Mucosa of gallbladder (tissue), 1 donor: Measurements from ENCODE around the gene GFPT2. TPM values are rescaled to one million over a fixed set of nuclear protein-coding genes. Genes with fewer than 3 reads are reported as not detected.

ENCODE experiments used
- DNase-seq: peaks from one replicate; pipeline ENCODE4 v3.0.0-alpha.2; 2020; ENCODE audit warnings: low spot score
- total RNA-seq: library from RNA; stranded (reverse); gene quantifications from one replicate; pipeline ENCODE4 v1.2.1, GENCODE V29; 2021
- donor health status: DM: no; HTN: no; CAD: no.

GFPT2 gene
- total RNA-seq, 1 donor from 2014 or later, result 9.4 TPM

DNA sequence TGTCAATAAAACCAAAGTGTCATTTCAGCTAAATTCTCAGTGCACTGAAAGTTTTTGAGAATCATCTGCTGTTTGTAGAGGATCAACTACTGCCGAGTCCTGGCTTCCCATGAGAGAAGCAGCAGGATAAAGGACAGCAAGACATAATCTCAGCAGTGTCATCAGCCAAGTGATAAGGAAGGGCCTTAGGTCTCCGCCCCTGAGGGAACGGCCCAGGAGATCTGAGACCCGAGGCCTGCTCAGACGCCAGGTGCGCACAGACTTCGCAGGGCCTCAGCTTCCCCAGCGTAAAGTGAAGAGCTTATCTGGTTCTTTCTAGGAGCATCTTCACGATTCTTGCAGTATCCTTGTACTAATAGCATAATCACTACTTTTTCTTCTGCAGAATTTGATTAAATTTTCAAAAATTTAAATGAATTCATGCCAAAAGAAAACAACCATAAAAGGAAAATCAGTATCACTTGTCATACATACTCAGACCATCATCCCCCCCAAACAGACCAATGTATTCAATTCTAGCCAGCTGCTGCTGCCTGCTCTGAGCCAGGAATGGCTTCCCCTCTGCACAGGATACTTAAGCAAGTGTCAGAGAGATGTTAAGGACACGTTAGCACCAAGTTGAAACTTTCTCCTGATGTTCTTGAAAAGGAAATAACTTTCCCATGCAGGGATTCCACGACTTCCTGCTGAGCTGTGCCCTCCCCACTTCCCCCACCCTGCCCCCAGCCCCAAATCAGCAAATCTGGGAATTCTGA, 2.2 kb downstream of the GFPT2 start:
- DNase-seq, result no peak

DNA sequence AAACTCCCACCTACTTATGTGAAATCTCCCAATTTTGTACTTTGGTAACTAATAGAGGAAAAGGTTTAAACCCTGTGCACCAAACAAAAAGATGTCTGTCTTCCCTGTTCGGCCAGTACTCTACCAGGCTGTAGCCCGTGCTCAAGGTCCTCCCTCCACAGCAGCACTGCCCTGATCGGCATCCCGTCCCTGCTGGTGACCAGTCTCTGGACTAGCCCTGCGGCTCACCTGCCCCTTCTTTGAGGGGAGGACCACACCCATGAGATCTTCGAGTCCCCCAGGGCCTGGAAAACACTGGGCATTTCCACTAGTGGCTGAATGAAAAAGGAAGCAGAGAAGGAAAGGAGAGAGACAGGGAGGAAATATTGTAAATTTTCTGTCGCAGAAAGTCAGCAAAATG, 2.8 kb downstream of the GFPT2 start:
- DNase-seq, result no peak

DNA sequence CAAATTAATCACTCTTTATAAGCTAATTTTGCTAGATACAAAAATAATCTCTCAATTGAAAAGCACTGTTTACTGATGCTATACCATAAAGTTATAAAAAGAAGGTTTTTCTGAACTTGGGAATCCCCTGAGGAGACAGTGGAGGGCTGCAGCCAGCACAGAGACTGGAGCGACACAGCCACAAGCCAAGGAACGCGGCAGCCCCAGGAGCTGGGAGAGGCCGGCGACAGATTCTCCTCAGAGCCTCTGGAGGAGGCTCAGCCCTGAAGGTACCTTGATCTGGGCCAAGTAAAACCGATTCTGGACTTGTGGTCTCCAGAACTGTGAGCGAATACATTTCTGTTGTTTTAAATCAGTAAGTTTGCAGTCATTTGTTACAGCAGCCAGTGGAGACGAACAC, 3.7 kb downstream of the GFPT2 start:
- DNase-seq, result no peak

DNA sequence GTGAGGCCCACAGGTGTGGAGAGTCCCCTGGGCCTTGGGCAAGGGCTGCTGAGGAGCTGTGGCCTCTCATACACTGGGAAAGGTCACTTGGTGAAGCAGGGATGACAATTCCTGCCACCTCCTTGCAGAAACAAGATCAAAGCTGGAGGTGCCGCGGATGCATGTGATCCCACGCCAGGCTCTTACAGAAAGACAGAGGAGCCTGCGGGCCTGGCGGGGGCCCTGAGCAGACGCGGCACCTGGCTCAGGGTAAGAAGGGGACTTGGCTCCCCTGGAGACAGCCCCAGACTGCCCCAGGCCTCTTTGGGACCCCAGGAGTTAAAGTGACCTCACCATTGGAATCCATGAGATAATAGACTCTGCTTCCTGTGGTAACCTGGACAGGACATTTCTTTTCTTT, 4.8 kb downstream of the GFPT2 start:
- no peak for DNase-seq

DNA sequence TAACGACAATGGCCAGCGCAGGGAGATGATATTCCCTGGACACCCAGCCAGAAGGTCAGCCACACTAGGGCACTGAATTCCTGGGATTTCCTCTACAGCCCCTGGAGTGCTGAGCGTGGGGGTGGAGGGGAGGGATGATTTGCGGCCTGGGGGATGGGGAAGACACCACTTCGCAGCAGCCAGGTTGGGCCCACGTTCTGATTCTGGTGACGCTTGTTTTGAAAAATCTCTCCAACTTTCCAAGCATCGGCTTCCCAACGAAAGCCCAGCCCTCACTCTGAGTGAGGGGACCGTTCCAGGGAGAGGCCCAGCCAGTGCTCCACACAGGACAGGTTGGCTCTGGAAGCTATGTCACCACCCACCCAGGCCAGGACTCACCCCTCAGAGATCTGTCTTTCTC, 5.4 kb downstream of the GFPT2 start:
- no peak for DNase-seq

DNA sequence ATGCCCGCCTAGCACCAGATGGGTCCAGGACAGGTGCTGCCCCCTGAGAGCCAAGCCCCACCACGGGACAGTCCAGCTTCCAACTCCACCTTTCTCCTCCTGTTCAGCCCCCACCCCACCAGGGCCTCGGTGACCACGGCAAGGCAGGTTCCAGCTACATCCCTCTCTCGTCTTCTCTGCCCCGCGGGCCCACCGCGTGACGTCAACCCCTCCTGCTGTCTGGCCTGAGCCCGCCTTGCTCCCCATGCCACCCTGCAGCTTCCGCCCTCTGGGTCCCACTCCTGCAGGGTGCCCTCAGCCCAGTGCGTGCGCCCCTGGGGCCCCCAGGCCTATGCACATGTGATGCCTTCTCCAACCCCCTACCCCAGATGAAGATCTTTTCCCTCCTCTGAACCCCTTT, 6.8 kb downstream of the GFPT2 start:
- DNase-seq, result no peak

DNA sequence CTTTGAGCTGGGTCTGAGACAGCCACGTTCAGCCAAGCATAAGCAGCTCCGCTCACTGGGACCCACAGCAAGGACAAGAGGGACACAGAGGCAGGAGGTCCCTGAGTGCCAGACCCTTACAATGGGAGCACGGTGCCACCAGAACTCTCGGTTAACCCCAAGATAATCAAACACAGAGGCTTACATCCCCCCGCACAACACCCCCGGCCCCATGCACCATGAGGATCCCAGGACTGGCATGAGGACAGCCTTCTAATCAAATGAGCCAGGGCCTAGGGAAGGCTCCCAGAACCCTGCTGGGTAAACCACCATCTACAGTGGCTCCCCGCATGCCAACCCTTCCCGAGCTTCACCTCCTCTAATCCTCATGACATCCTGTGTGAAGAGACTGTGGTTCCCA, 7.4 kb downstream of the GFPT2 start:
- DNase-seq, result no peak

DNA sequence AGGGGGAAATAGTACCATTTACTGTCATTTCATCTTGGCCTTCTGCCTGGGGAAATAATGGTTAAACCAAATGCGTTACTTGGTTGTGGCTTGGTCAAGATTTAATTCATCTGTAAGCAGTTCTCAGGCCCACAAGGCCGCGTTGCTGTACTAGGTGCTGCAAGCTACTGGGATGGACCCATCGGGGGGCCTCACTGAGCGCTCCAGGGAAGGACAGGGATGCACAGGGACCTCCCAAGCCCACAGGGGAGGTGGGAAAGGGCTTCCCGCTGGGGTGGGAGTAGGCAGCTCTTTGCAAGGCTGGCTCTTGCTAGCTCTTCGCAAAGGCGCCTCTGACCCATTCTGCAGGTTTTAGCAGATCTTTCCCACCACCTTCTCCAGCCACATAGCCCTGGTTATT, 8.0 kb downstream of the GFPT2 start:
- no peak for DNase-seq

DNA sequence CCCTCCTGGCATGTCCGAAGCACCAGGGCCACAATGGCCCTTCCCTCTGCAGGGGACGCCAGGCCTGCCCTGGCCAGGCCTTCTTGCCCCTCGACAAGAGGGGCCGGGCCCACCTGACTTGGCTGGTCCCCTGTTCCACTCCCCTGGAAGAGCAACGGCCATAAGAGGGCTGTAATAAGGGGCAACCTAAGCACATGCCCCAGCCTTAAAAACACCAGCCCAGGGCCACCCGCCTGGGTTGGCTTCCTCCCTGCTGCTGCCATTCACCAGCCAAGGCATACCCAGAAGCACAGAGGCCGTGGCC, 8.5 kb downstream of the GFPT2 start:
- no peak for DNase-seq

DNA sequence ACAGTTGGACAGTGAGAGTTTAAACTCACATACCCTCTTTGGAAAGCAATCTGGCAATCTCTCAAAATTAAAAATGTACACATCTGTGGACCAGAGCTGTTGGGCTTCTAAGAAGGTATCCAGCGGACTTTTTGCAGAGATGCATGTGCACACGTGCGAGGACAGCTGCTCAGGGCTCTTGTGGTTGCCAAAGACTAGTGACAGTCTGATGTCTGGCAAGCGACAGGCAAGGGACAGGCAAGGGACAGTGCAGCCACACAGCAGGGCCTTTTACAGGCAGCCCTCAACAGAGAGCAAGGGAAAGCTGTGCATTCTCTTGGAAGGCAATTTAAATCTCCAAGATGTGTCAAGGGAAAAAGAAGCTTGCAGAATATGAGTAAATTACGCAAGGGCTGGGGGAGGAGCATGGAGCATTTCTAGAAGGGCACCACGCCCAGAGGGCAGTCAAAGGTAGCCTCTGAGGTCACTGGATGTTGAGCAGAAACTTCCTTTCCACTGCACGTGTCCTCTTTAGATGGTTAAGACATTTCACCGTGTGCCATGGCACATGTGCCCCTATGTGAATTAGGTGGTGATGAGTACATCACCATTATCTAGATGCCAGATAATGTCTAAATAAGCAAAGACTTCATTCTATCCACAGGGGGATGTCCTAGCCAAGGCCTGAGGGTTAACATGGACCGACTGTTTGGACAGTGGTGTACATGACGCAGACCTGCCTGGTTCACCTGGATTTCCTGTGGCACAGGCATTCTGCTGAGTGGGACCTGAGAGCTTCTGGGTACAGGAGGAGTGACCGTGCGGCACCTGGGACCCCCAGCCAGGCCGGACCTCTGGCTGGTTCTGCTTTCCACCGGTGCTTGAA, 9.1 kb downstream of the GFPT2 start:
- DNase-seq, result no peak

DNA sequence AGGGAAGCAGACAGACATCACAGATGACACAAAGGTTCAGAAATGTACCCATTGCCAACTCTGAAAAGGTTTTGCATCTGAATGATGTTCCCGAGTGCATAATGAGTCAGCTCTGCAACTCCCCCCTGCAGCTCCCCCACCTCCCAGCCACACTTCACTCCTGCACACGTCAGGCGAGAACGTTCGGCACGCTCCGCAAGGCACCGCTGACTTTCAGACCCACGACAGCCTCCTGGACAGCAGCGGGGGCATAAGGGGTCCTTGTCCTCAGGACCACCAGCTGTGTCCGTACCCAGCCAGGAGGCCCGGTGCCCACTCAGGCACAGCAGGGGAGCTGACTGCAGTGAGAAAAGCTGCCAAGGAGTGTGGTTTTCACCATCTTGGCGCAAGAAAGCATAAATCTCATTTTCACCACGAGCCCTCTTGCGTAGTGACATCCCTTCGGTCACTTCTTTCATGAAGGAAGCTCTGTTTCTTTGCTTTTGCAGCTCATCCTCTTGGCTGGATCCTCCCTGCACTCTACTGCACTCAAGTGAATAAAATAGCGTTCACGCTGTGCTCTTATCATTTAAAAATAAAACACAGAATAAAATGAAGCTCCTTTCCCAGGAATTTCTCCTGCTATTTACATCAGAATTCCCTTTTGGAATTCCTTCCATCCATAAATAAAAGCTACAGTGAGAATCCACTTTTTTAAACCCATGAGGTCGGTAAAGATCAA, 9.9 kb downstream of the GFPT2 start:
- no peak for DNase-seq

DNA sequence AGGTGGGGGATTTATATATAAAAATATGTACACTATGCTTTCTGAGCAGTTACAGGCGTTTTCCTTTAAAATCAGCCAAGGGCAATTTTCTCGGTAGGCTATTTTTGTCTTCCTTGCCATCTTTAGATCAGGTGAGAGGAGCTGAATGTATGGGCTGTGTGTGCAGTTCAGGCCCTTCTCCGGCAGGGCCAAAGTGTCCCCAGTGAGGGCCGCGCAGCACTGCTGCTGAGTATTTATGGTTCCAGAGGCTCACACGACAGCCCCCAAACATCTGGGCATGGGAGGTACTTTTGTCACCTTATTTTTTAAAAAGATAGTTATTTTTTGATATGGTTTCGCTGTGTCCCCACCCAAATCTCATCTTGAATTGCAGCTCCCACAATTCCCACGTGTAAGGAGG, 11.5 kb downstream of the GFPT2 start:
- no peak for DNase-seq

DNA sequence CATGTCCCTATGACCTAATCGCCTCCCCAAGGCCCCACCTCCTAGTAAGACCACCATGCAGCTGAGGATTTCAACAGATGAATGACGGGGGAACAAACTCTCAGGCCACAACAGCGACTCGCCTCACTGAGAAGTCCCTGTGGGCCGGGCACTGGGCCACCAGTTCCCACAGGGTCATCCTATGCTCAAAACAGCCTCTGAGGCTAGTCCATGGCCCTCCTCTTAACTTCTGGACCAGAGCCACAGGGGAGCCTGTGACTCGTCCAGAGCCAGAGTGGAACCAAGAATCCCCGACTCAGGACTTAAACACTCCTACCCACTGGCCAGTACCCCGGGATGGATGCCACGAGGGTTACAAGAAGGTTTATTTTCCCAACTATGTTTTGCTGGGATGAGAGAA, 12.3 kb downstream of the GFPT2 start:
- no peak for DNase-seq

DNA sequence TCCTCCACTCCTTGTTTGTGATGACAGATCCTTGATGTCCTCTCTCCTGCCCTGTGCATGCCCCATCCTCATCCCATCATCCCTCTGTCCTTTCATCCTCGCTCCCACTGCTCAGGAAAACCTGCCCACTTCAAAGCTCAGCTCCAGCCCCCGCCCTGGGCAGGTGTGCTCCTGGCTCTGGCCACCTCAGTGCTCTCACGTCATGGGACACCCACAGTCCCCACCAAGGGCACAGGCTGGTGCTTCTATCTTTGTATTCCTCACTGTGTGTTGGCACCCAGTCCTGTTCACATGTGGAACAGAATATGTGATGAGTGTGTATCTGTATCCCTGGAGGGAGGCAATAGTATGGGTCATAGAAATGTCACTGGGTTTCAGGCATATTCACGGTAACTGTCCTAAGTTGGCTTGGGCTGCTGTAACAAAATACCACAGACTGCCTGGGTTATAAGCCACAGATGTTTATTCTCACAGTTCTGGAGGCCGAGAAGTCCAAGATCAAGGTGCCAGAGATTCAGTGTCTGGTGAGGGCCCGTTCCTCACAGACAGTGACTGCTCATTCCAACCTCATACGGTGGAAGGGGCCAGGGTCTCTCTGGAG, 13.5 kb downstream of the GFPT2 start:
- no peak for DNase-seq

DNA sequence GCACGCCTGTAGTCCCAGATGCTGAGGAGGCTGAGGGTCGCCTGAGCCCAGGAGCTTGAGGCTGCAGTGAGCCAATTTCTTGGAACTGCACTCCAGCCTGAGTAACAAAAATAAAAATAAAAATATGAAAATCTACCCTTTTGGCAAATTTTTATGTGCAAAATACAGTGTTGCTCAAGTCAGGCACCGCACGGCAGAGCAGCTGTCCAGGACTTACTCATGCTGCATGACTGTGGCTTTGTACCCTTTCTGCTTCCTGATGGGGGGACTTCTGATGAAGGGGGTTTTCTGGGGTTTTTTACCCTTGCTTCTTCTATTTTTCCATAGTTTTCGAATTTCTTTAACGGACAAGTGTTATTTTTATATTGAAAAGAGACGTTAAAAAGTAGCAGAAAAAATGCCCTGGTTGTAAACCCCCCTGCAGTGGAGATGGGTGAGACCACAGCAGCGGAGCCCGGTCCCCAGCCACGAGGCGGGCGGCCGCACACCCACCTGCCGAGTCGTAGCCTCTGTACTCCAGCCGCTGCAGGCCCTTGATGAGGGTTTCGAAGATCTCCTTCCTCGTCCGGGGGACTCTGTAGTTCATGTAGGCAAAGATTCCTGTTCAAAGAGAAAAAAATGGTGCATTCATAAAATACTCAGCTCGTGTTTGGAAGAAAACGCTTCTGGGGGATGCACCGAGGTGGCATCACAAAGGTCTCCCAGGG, 15.0 kb downstream of the GFPT2 start:
- DNase-seq, result no peak

DNA sequence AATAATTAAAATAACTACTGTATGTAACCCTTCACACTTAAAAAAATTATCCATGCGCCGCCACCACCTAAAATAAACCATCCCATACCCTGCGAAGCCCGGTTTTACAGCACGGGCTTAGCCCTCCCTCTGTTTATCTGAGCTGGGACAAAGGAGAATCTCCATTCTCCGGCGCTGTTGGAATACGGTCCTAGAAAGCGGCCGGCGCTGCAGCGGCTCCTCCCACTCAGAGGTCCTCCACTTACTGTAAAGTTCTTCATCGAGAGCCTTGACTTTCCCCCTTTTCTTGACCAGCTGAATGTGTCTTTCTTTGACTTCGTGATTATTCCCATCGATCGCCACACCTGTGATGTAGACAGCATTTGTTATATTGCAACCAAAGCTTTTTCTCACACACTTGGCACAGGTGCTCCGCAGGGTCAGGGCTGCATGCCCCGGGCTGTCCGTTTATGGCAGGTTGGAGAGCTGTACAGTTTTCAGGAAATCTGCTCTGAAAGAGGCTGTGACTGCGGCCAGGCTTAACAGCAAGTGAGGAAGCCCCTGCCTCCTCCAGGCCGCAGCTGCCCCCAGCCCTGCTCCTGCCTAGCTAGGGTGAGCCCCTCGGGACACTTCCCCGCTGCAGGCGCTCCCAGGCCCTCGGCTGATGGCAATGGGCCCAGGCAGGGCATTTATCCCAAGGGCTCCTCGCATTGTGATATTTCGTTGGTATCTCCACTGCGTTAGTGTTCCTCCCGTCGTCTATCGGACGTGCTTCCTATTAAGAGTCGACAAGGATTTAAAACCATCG, 16.7 kb downstream of the GFPT2 start:
- no peak for DNase-seq

DNA sequence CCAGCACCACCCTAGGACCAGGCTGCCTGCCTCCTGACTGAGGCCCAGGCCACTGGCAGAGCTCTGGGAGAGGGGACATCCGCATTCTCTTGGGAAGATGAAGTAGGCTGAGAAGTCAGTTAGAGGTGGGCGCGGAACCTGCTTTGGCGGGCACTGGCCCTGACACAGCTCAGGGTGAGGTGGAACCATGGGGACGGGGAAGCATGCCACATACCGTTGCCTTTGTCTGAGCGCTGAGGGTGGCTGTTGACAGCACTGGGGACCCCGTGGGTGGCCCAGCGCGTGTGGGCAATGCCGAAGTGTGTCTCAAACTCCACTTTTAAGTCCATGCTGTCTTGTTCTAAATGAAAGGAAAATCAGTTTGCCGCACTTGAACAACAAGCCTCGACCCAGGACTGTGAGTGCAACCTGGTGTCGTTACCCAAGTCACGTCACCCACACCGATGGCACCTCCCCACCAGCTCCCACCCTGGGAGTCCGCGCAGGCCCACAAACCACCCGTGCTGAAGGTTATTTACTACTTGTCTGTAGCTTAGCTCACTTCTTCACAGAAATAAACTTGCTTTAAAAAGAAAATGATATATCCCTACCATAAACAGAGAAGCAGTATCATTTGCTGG, 17.4 kb downstream of the GFPT2 start:
- DNase-seq, result no peak

DNA sequence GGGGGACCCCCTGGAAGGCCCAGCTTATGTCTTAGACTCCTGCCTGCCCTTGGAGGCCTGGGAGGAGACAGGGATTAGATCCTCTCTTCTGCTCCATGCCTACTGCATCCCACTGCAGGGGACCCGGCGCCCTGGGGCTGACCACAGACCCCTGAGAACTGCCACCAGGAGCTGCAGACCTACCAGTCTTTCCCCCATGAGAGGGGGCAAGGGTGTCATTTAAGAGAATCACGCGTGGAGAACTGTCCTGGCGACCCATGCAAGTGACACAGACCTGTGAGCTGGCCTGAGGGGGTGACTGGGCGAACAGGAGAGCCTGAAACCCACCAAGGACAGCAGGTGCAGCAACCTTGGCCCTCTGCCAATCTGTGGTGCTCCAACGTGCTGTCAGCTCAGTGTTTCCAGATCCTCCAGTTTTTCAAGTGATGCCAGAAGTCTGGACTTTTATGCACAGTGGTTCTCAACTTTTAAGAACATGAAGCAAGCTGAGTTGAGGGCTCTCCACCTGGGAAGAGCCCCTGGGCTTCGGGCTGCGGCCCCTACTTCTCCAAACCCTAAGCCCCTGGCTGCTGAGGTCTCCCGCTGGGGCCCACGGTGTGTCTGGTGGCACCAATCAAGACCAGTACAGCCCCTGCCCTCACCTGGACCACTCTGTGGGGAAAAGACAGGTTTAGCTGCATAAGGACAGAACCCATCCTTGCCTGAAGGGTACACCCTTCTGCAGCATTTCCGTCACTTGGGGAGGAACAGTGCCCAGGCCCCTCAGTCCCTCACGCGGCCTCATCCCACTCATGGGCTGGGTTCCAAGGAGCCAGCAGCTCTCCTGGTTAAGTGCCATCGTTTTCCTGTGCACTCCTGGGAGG, 18.2 kb downstream of the GFPT2 start:
- DNase-seq, result no peak

DNA sequence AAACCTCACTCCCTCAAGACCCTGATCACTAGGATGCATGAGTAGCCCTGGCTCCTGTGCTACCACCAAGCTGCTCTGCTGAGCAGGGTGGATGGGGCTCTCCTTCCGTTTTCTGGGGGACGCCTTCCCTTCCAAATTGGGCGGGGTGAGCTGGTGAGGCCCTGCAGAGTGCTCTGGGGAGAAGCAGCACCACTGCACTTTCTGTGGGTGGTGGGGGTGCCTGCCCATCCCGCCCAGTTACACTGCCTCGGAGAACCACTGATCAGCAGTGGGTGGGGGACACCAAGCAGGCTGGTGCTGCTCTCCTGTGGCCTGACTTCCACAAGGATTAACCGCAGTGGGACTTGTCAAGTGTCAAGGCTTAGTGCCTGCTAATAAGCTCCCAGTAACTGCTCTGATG, 19.0 kb downstream of the GFPT2 start:
- no peak for DNase-seq

DNA sequence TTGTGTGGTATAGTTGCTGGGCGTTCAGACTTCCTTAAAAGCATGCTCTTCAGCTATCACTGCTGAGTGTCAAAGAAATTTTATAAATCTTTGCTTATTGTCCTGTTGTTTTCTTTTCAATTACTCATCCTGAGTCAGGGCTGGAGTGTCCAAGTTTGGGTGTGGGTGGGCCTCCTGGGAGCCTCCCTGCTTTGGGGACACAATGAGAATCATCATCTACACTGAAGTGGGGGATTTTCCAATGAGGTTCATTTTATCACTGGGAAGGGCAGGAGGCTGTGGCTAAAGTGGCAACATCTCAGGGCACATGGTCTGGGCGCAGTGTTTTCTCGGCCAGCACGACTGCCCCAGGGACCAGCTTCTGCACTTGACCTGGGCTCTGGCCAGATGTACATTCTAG, 19.5 kb downstream of the GFPT2 start:
- no peak for DNase-seq
